ENCODE results near the gene TMCC1.
"Not testable (repeated sequence)": the region's sequence is repeated elsewhere in the genome, so short reads cannot be mapped to it uniquely, and the experiment has no call there.

TMCC1 gene

DNA sequence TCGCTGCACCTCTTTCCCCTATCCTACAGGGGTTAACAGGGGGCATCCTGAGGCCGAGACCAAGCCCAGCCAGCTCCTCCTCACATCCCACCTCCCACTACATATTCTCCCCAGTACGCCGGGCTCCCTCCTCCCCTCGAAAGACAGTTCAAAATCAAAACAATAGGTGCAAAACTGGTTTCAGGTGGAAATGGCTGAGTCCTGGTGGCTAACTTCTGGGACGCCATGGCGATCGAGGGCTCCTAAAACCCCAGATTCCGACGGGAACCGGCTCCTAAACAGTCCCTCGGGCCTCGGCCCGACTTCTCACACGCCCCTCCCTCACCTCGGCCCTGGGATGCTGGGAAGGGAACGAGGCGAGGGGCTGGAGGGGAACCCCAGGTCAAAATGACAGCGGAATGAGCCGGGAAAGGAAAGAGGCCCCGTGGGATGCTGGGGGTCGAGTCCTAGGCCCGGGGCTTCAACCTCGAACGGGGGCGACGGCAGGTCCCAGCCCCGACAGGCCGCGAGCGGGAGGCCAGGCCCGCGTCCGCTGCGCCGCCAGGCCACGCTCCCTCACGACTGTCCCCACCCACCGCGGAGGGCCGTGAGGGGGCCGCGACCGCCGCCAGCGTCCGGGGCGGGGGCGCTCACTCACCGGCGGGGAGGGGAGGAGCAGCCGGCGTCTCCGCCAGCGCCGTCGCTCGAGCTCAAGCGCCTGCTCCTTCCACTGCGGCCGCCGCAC lies 492 bp downstream of the TMCC1 start:
- DNase-seq (ENCODE audit: low read depth in 3 of 3), result peak; percentile 1 to 64 (median 58)

GRCh38 chr3:129892486-129892856 lies 1.0 kb downstream of the TMCC1 start:
- DNase-seq (ENCODE audit: low read depth in 3 of 3), result peak in 1 of 3 experiments; percentile 1

DNA sequence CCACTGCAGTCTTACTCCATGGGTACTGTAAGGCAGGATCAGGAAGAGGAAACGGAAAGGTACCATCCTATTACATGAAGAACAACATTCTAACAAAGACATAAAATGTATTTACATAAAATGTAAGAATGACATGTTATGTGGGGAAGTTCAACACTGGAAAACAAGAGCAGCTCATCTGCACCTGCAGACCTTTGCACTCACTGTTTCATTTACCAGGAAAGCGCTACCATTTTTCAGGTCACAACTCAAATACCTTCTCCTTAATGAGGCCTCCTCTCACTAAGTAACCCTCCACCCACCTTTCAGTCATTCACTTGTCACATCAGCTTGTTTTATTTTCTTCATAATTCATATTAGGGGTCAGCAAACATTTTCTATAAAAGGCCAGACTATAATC lies 2.6 kb downstream of the TMCC1 start:
- no peak for DNase-seq (ENCODE audit: low read depth in 3 of 3)

GRCh38 chr3:129890125-129890524 lies 3.4 kb downstream of the TMCC1 start:
- DNase-seq (ENCODE audit: low read depth in 3 of 3), result no peak

- DNase-seq (ENCODE audit: low read depth in 3 of 3), result no peak
These were observed 4.7 kb downstream of the TMCC1 start for GRCh38 chr3:129888771-129889170.

- DNase-seq (ENCODE audit: low read depth in 3 of 3), result no peak
These were observed 12.2 kb downstream of the TMCC1 start for GRCh38 chr3:129881261-129881660.

GRCh38 chr3:129878355-129878754 lies 15.2 kb downstream of the TMCC1 start:
- DNase-seq (ENCODE audit: low read depth in 3 of 3), result no peak

- not testable (repeated sequence) for DNase-seq (ENCODE audit: low read depth in 3 of 3)
These were observed 19.0 kb downstream of the TMCC1 start for GRCh38 chr3:129874479-129874878.

GRCh38 chr3:129868912-129869311 lies 24.6 kb downstream of the TMCC1 start:
- no peak for DNase-seq (ENCODE audit: low read depth in 3 of 3)

DNA sequence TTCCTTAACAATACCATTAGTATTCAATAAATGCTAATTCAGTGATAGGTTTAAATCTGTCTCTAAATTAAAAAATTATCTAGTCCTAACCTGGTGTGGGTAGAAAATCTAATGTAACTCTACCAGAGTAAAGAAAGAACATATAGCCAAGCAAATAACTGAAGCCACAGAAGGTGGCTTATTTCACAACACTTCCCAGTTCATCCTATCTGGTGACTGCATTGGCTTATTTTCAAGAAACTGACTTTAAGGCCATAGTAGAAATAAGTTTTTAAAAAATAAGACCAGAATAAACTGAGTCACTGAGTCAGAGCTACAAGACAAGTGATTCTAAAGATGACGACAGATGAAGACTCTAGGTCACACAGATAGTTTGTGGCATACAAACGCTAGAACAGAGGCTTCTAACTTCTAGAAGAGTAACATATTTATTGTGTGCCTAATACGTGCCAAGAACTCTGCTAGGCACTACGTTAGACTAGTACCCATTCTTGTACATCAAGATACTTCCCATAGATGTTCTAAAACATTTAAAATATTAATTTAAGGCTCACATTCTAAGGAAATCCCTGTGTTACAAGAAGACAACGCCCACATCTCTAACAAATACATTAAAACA lies 25.9 kb downstream of the TMCC1 start:
- DNase-seq (ENCODE audit: low read depth in 3 of 3), result no peak

GRCh38 chr3:129865806-129866205 lies 27.7 kb downstream of the TMCC1 start:
- DNase-seq (ENCODE audit: low read depth in 3 of 3), result no peak

GRCh38 chr3:129864519-129864918 lies 29.0 kb downstream of the TMCC1 start:
- DNase-seq (ENCODE audit: low read depth in 3 of 3), result no peak

DNA sequence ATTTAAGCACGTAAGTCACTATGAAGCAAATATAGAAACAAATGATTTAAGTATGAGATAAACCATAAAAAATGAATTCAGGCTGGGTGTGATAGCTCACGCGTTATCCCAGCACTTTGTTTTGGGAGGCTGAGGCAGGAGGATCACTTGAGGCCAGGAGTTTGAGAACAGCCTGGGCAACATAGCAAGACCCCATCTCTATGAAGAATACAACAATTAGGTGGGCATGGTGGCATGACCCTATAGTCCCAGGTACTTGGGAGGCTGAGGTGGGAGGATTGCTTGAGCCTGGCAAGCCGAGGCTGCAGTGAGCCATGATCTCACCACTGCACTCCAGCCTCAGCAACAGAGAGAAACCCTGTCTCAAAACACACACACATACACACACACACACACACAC lies 34.2 kb downstream of the TMCC1 start:
- no peak for DNase-seq (ENCODE audit: low read depth in 3 of 3)

DNA sequence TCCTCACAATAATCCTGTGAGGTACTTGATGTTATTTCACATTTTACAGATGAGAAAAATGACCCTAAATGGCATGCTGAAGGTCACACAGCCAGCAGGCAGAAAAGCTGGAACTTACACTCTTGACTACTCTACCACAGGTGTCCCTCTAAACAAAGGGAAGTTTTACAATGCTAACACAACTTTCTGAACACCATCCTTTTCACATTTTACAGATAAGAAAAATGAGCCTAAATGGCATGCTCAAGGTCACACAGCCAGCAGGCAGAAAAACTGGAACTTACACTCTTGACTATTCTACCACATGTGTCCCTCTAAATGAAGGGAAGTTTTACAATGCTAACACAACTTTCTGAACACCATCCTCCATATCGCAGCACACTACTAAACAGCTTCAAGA lies 35.6 kb downstream of the TMCC1 start:
- no peak for DNase-seq (ENCODE audit: low read depth in 3 of 3)

GRCh38 chr3:129856790-129857189 lies 36.7 kb downstream of the TMCC1 start:
- DNase-seq (ENCODE audit: low read depth in 3 of 3), result not testable (repeated sequence)

DNA sequence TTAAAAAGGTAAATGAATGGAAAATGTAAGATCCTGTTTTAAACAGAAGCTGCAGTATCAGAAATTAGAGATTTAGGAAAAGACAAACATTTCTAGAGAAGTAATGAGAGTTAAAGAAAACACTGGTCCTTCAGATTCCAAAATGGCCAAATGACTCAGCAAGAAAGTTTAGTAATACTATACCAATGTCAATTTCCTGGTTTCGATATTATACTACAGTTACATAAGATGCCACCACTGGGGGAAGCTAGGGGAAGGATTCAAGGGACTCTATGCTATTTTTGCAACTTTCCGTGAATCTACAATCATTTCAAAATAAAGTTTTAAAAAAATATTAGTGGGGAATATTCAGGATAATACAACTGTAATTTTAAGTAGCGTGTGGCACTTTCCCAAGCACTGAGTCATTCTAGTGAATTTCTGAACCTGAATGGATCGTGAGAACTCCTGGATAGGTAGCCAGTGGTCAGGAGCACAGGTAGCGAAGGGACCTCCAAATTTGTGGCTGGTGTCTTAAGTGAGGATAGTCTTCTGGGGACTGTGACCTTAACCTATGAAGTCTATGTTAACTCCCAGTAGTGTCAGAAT lies 37.6 kb downstream of the TMCC1 start:
- DNase-seq (ENCODE audit: low read depth in 3 of 3), result no peak

GRCh38 chr3:129855170-129855831 lies 38.2 kb downstream of the TMCC1 start:
- DNase-seq (ENCODE audit: low read depth in 3 of 3), result no peak

- DNase-seq (ENCODE audit: low read depth in 3 of 3), result no peak
These were observed 39.1 kb downstream of the TMCC1 start for GRCh38 chr3:129854460-129854859.

GRCh38 chr3:129845956-129846355 lies 47.6 kb downstream of the TMCC1 start:
- no peak for DNase-seq (ENCODE audit: low read depth in 3 of 3)

DNA sequence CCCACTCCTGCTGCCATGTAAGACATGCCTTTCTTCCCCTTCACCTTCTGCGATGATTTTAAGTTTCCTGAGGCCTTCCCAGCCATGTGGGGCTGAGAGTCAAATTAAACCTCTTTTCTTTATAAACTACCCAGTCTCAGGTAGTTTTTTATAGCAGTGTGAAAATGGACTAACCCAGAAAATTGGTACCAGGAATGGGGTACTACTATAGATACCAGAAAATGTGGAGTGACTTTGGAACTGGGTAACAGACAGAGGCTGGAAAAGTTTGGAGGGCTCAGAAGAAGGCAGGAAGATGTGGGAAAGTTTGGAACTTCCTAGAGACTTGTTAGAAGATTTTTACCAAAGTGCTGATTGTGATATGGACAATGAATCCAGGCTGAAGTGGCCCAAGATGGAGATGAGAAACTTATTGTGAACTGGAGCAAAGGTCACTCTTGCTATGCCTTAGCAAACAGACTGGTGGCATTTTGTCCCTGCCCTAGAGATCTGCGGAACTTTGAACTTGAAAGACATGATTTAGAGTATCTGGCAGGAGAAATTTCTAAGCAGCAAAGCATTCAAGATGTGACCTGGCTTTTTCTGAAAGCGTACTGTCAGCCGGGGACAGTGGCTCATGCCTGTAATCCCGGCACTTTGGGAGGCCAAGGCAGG lies 52.7 kb downstream of the TMCC1 start:
- no peak for DNase-seq (ENCODE audit: low read depth in 3 of 3)

GRCh38 chr3:129838086-129838485 lies 55.4 kb downstream of the TMCC1 start:
- DNase-seq (ENCODE audit: low read depth in 3 of 3), result no peak

DNA sequence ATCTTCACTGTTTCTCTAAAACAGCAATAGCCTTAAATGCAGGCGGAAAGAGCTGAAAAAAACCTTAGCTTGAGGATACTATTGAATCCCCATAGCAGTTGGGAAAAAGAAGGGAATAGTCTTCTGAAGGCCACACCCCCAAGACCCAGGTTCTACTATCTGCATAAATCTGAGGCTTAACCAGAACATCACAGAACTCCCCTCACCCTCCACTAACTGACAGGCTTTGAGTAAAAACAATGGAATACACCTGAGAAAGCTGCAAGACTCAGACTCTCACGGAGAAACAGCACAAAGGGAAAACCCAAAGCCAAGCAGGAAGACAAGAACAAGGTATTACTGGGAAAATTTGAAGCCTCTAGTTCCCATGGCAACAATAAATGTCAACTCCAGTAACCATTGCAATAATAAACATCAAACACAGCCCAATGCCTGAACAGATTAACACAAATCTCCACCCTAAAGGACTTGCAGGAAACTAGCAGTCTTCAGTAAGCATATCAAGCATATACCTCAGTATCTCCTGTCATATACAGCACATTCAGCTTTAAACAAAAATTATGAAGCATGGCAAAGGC lies 56.4 kb downstream of the TMCC1 start:
- DNase-seq (ENCODE audit: low read depth in 3 of 3), result no peak

Data from stimulated activated CD4-positive, alpha-beta T cell treated with anti-CD3 and anti-CD28 coated beads, TNF-alpha, amount 100 ng/mL, for 24 hours (primary cell).